Spleen (tissue), 7 donors: Measurements from ENCODE around the gene GET4.

Experiments
- POLR2A ChIP-seq, 3 donors: fragments of 450-650 bp; IDR thresholded peaks; one replicate each; pipeline ENCODE4 v1.5.1; 2017; ENCODE audit warnings: antibody characterized with exemption in 3 of 3, mild to moderate bottlenecking in 1 of 3
- POLR2AphosphoS5 ChIP-seq, 3 donors: sonication (generic); formaldehyde crosslinking; IDR thresholded peaks; one replicate each; pipeline ENCODE4 v1.5.1; 2017; ENCODE audit warnings: antibody characterized with exemption in 3 of 3
- TF ChIP-seq, protein P1 (sequence below), 11 experiments: fragments of 200-600 bp in 7 of 11; fragments of 450-650 bp in 4 of 11; sonication (generic) in 4 of 11; IDR thresholded peaks in 8 of 11; conservative IDR thresholded peaks in 3 of 11; 1 replicate in 7 of 11; 2 replicates in 4 of 11; pipeline versions ENCODE4 v1.4.0 to v1.8.0; 2016 to 2021; ENCODE audit warnings: antibody characterized with exemption in 11 of 11, inconsistent platforms in 4 of 11, mild to moderate bottlenecking in 1 of 11
- donor health status: DM: no; HTN: no; CAD: no; lungs with moderate emphysema.
- donor health status: DM: no; HTN: no; CAD: no.
- donor health status: DM: no; HTN: no; CAD: no.

DNA sequence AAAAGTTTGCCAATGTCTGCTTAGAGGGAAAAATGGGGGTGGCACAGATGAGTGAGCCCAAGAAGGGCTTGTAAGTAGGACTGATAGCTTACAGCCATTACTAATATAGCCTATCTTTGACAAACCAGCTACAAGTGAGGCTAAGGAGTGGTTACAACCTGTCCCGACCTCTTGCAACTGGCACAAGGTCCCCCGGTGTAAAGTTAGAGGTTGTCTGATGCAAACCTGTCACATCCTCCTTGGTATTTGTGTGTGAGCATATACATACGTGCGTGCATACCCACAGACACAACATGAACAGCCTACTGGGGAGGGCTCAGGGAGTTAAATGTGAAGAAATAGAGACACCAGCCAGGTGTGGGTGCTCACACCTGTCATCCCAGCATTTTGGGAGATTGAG lies 63.5 kb downstream of the GET4 start:
- TF ChIP-seq, protein P1, sequence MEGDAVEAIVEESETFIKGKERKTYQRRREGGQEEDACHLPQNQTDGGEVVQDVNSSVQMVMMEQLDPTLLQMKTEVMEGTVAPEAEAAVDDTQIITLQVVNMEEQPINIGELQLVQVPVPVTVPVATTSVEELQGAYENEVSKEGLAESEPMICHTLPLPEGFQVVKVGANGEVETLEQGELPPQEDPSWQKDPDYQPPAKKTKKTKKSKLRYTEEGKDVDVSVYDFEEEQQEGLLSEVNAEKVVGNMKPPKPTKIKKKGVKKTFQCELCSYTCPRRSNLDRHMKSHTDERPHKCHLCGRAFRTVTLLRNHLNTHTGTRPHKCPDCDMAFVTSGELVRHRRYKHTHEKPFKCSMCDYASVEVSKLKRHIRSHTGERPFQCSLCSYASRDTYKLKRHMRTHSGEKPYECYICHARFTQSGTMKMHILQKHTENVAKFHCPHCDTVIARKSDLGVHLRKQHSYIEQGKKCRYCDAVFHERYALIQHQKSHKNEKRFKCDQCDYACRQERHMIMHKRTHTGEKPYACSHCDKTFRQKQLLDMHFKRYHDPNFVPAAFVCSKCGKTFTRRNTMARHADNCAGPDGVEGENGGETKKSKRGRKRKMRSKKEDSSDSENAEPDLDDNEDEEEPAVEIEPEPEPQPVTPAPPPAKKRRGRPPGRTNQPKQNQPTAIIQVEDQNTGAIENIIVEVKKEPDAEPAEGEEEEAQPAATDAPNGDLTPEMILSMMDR (IDR thresholded peaks at IDR 0.05 in 8 of 11, conservative IDR thresholded peaks at IDR 0.05 in 3 of 11): no peak
- TF ChIP-seq POLR2A (IDR thresholded peaks at IDR 0.05) (no peak), POLR2AphosphoS5 (IDR thresholded peaks at IDR 0.05) (no peak)
